ENCODE results near the gene TPM1.

GRCh38 chr15:63015618-63016017 lies 26.9 kb upstream of the TPM1 start:
- TF ChIP-seq POLR2AphosphoS5 (IDR thresholded peaks at IDR 0.05), result no peak
- TF ChIP-seq, protein P1, sequence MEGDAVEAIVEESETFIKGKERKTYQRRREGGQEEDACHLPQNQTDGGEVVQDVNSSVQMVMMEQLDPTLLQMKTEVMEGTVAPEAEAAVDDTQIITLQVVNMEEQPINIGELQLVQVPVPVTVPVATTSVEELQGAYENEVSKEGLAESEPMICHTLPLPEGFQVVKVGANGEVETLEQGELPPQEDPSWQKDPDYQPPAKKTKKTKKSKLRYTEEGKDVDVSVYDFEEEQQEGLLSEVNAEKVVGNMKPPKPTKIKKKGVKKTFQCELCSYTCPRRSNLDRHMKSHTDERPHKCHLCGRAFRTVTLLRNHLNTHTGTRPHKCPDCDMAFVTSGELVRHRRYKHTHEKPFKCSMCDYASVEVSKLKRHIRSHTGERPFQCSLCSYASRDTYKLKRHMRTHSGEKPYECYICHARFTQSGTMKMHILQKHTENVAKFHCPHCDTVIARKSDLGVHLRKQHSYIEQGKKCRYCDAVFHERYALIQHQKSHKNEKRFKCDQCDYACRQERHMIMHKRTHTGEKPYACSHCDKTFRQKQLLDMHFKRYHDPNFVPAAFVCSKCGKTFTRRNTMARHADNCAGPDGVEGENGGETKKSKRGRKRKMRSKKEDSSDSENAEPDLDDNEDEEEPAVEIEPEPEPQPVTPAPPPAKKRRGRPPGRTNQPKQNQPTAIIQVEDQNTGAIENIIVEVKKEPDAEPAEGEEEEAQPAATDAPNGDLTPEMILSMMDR (IDR thresholded peaks at IDR 0.05), result no peak

All from suprapubic skin (tissue), 3 donors.